ENCODE measurements around the gene ASIC2.

Gene ASIC2

GRCh38 chr17:33266116-33266515, 27.0 kb downstream of the ASIC2 start (continued):
- TF ChIP-seq TSHZ2 (CRISPR knock-in tag; IDR thresholded peaks at IDR 0.05), result no peak
- no peak for TF ChIP-seq TCF4 (CRISPR knock-in tag; IDR thresholded peaks at IDR 0.05; ENCODE audit: borderline replicate concordance)
- no peak for TF ChIP-seq ESRRG (CRISPR knock-in tag; IDR thresholded peaks at IDR 0.05)
- no peak for TF ChIP-seq ZNF70 (CRISPR knock-in tag; IDR thresholded peaks at IDR 0.05)
- TF ChIP-seq ZNF8 (CRISPR knock-in tag; IDR thresholded peaks at IDR 0.05), result no peak
- no peak for TF ChIP-seq ZFP3 (CRISPR knock-in tag; IDR thresholded peaks at IDR 0.05)
- TF ChIP-seq ZNF565 (CRISPR knock-in tag; conservative IDR thresholded peaks at IDR 0.05; ENCODE audit: low read depth), result no peak
- TF ChIP-seq PPARA (CRISPR knock-in tag; IDR thresholded peaks at IDR 0.05; ENCODE audit: borderline replicate concordance), result no peak
- TF ChIP-seq ISL1 (CRISPR knock-in tag; IDR thresholded peaks at IDR 0.05), result no peak

- no peak for ATAC-seq
These were observed 29.7 kb downstream of the ASIC2 start for GRCh38 chr17:33263396-33263795.

GRCh38 chr17:33262266-33263123, 30.6 kb downstream of the ASIC2 start:
- TF ChIP-seq ZNF8 (CRISPR knock-in tag; IDR thresholded peaks at IDR 0.05) (no peak), ESRRG (CRISPR knock-in tag; IDR thresholded peaks at IDR 0.05) (no peak), ZC3H10 (CRISPR knock-in tag; IDR thresholded peaks at IDR 0.05) (no peak), ISL1 (CRISPR knock-in tag; IDR thresholded peaks at IDR 0.05) (no peak), RARB (CRISPR knock-in tag; IDR thresholded peaks at IDR 0.05) (no peak), TSHZ2 (CRISPR knock-in tag; IDR thresholded peaks at IDR 0.05) (no peak), POU6F1 (CRISPR knock-in tag; IDR thresholded peaks at IDR 0.05; ENCODE audit: borderline replicate concordance, low read depth) (no peak), OSR1 (CRISPR knock-in tag; IDR thresholded peaks at IDR 0.05) (no peak), ZFP30 (CRISPR knock-in tag; IDR thresholded peaks at IDR 0.05) (no peak), ZNF565 (CRISPR knock-in tag; conservative IDR thresholded peaks at IDR 0.05; ENCODE audit: low read depth) (no peak), ZFP3 (CRISPR knock-in tag; IDR thresholded peaks at IDR 0.05) (no peak), SNAI2 (CRISPR knock-in tag; IDR thresholded peaks at IDR 0.05) (no peak), CREB5 (CRISPR knock-in tag; IDR thresholded peaks at IDR 0.05; ENCODE audit: low read depth) (no peak), CSRNP3 (CRISPR knock-in tag; IDR thresholded peaks at IDR 0.05) (no peak), ARNTL (CRISPR knock-in tag; IDR thresholded peaks at IDR 0.05; ENCODE audit: borderline replicate concordance, low read depth) (no peak), PPARA (CRISPR knock-in tag; IDR thresholded peaks at IDR 0.05; ENCODE audit: borderline replicate concordance) (no peak)
- no peak for ATAC-seq

More at GRCh38 chr17:33263396-33263795, 29.7 kb downstream of the ASIC2 start:
- TF ChIP-seq TSHZ2 (CRISPR knock-in tag; IDR thresholded peaks at IDR 0.05) (no peak), TCF4 (CRISPR knock-in tag; IDR thresholded peaks at IDR 0.05; ENCODE audit: borderline replicate concordance) (no peak)

Data from SK-N-SH treated with all-trans-retinoic acid at 6 μM for 48 hours (cell line).